ENCODE measurements around the gene ARRDC5.

The ARRDC5 gene

DNA sequence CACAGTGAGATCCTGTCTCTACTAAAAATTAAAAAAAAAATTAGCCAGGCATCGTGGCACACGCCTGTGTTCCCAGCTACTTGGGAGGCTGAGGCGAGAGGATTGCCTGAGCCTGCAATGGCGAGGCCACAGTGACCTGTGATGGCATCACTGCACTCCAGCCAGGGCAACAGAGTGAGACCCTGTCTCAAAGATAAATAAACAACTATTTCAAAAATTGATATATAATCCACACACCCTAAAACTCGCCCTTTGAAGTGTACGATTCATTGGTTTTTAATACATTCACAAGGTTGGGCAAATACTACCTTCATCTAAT lies 59.1 kb downstream of the ARRDC5 start:
- no peak for DNase-seq (ENCODE audit: low read depth)
- no peak overlapping the region for H3K4me3 ChIP-seq (ENCODE audit: control insufficient read depth, low read depth, low read length)
- TF ChIP-seq, protein P1, sequence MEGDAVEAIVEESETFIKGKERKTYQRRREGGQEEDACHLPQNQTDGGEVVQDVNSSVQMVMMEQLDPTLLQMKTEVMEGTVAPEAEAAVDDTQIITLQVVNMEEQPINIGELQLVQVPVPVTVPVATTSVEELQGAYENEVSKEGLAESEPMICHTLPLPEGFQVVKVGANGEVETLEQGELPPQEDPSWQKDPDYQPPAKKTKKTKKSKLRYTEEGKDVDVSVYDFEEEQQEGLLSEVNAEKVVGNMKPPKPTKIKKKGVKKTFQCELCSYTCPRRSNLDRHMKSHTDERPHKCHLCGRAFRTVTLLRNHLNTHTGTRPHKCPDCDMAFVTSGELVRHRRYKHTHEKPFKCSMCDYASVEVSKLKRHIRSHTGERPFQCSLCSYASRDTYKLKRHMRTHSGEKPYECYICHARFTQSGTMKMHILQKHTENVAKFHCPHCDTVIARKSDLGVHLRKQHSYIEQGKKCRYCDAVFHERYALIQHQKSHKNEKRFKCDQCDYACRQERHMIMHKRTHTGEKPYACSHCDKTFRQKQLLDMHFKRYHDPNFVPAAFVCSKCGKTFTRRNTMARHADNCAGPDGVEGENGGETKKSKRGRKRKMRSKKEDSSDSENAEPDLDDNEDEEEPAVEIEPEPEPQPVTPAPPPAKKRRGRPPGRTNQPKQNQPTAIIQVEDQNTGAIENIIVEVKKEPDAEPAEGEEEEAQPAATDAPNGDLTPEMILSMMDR (IDR thresholded peaks at IDR 0.05; ENCODE audit: control insufficient read depth, insufficient read depth, low read depth, low read length, missing control alignments): no peak
